ENCODE results near the gene CD320. TPM values are rescaled to one million over a fixed set of nuclear protein-coding genes. Genes with fewer than 3 reads are reported as not detected.
"Not testable (repeated sequence)": the region's sequence is repeated elsewhere in the genome, so short reads cannot be mapped to it uniquely, and the experiment has no call there.

CD320 gene
- 10 to 100 TPM; 11.8 to 41.0 (median 22.3) TPM for total RNA-seq

DNA sequence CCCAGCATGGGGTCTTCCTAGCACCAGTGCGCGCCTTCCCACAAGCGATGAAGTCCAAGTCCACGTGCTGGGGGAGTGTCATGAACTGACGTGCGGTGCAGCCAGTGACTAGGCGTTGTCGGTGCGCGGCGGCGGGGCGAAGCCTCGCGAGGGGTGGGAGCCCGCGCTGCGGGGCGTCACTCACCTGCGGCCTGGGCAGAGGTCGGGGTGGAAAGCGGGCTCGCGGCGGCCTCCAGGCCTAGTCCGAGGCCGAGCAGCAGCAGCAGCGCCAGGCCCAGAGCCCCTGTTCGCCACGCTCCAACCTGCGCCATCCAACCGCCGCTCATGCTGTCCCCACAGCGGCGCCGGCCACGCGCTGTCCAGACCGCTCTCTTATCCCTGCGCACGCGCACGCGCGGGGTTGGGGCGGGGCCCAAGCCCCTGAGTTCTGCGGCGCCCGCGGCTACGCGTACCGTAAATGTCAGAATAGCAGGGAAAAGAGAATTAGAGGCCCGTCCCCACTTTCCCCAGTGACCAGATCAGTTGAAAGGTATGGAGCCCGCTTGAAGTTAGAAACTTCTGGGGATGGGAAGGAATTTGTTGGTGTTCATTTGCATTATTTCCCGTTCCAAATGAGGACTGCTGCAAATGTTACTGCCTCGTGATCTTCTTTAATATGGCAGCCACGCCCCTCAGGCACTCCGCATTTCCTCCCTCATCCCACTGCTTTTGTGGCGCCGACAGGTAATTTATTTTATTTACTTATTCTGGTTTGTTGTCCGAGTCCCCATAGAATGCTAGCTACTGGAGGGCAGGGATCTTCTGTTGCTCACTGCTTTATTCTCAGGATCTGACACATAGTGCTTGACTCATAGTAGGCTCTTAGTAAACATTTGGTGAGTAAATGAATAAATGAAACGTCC lies at the start of gene CD320:
CD320 (minus strand) TSS at position 394 of the 902 bp plus-strand sequence; CDS start at position 326, 68 bp downstream.
- H3K4me3 ChIP-seq, result peak within 1 kb of the TSS; percentile 63
- no peaks in the 10 kb centered on the region for H3K27me3 ChIP-seq
- peak; percentile 91 to 93 for DNase-seq (ENCODE audit: low spot score in 2 of 2)
- H3K9me3 ChIP-seq, result no peaks in the 10 kb centered on the region
- H3K4me1 ChIP-seq, result peaks cover 46% of the 10 kb centered on the region
- WGBS, result under 1% methylated on average over 13 of the region's 63 CpGs
- H3K27ac ChIP-seq, result peak within 1 kb of the TSS; percentile 57
- H3K36me3 ChIP-seq, result peaks cover 37% of the 10 kb centered on the region
- TF ChIP-seq, protein P1, sequence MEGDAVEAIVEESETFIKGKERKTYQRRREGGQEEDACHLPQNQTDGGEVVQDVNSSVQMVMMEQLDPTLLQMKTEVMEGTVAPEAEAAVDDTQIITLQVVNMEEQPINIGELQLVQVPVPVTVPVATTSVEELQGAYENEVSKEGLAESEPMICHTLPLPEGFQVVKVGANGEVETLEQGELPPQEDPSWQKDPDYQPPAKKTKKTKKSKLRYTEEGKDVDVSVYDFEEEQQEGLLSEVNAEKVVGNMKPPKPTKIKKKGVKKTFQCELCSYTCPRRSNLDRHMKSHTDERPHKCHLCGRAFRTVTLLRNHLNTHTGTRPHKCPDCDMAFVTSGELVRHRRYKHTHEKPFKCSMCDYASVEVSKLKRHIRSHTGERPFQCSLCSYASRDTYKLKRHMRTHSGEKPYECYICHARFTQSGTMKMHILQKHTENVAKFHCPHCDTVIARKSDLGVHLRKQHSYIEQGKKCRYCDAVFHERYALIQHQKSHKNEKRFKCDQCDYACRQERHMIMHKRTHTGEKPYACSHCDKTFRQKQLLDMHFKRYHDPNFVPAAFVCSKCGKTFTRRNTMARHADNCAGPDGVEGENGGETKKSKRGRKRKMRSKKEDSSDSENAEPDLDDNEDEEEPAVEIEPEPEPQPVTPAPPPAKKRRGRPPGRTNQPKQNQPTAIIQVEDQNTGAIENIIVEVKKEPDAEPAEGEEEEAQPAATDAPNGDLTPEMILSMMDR (IDR thresholded peaks at IDR 0.05), result no peak
- TF ChIP-seq POLR2AphosphoS5 (IDR thresholded peaks at IDR 0.05) (peak in 2 of 3 donors; percentile 9 to 46), POLR2A (IDR thresholded peaks at IDR 0.05) (no peak), EP300 (IDR thresholded peaks at IDR 0.05) (no peak)

DNA sequence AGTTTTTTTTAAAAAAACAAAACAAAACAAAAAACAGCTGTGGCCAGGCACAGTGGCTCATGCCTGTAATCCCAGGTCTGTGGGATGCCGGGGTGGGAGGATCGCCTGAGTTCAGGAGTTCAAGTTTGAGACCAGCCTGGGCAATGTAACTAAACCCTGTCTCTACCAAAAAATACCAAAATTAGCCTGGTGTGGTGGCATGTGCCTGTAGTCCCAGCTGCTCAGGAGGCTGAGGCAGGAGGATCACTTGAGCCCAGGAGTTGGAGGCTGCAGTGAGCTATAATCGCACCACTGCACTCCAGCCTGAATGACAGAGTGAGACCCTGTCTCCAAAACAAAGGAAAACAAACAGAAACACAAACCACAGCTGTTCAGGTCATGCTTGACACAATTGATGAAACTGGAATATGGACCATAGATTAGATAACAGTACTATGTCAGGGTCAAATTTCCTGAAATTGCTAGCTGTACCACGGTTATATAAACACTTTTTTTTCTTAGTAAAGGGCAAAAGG lies 48.9 kb upstream of the CD320 start:
- Histone ChIP-seq H3K4me3 (no peak overlapping the region), H3K4me1 (peaks cover 45% of the 10 kb centered on the region), H3K27me3 (no peaks in the 10 kb centered on the region), H3K27ac (no peak overlapping the region), H3K9me3 (no peaks in the 10 kb centered on the region), H3K36me3 (no peaks in the 10 kb centered on the region)
- 83% methylated on average over 4 of the region's 4 CpGs for WGBS
- TF ChIP-seq, protein P1 (IDR thresholded peaks at IDR 0.05), result no peak
- no peak for TF ChIP-seq POLR2A (IDR thresholded peaks at IDR 0.05)
- TF ChIP-seq POLR2AphosphoS5 (IDR thresholded peaks at IDR 0.05), result no peak
- no peak for TF ChIP-seq EP300 (IDR thresholded peaks at IDR 0.05)
- no peak for DNase-seq (ENCODE audit: low spot score in 2 of 2)

DNA sequence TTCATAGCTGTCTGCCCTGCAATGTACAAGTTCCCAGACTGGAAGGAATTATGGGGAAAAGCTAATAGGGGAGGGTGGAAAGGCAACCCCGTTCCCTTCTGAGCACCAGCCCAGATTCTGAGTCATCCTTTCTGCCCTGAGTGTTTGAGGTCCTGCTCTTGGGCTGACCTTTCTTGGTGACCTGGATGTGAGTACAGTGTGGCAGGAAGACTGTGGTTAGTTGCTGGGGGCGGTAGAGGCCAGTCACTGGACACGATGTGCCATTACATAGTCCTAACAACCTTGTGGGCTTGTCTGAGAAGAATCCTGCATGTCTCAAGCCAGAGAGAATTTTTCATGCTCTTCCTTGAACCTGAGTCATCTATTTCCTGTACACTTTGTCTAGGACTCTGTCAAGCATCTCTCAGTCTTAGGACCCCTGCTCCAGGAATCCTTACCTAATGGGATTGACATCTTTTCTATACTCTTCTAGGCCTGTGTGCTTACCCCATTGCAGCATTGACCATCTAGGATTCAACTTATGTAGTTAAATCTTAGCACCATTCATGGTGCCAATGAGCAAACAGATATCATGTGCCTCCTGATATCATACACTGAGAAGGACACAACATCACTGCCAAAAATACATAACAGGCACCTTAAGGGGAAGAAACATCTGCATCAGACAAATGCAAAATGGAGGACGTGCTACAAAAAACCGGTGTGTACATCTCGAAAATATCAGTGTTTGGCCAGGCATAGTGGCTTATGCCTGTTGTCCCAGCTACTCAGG lies 47.7 kb upstream of the CD320 start:
- H3K9me3 ChIP-seq, result no peaks in the 10 kb centered on the region
- H3K27me3 ChIP-seq, result no peaks in the 10 kb centered on the region
- peaks cover 35% of the 10 kb centered on the region for H3K4me1 ChIP-seq
- no peaks in the 10 kb centered on the region for H3K36me3 ChIP-seq
- peak in 1 of 2 donors; percentile 67 for DNase-seq (ENCODE audit: low spot score in 2 of 2)
- no peak overlapping the region for H3K27ac ChIP-seq
- peak in 2 of 3 donors; percentile 23 to 76 for TF ChIP-seq POLR2AphosphoS5 (IDR thresholded peaks at IDR 0.05)
- TF ChIP-seq POLR2A (IDR thresholded peaks at IDR 0.05), result no peak
- H3K4me3 ChIP-seq, result no peak overlapping the region
- 69% methylated on average over 5 of the region's 6 CpGs for WGBS

DNA sequence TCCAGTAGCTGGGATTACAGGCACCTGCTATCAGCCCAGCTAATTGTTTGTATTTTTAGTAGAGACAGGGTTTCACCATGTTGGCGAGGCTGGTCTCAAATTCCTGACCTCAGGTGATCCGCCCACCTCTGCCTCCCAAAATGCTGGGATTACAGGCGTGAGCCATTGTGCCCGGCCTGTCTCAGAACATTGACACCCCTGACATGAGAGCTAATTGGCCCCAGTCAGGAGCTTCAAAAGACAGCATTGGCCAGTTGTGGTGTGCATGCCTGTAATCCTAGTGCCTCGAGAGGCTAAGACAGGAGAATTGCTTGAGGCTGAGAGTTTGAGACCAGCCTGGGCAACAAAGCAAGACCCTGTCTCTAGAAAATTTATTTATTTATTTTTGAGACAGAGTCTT lies 44.7 kb upstream of the CD320 start:
- DNase-seq (ENCODE audit: low spot score in 2 of 2); H3K9me3 ChIP-seq; H3K27me3 ChIP-seq; H3K27ac ChIP-seq; H3K4me3 ChIP-seq; H3K36me3 ChIP-seq: not testable (repeated sequence)
- WGBS, result 61% methylated on average over 5 of the region's 5 CpGs
- peaks cover 40% of the 10 kb centered on the region for H3K4me1 ChIP-seq

DNA sequence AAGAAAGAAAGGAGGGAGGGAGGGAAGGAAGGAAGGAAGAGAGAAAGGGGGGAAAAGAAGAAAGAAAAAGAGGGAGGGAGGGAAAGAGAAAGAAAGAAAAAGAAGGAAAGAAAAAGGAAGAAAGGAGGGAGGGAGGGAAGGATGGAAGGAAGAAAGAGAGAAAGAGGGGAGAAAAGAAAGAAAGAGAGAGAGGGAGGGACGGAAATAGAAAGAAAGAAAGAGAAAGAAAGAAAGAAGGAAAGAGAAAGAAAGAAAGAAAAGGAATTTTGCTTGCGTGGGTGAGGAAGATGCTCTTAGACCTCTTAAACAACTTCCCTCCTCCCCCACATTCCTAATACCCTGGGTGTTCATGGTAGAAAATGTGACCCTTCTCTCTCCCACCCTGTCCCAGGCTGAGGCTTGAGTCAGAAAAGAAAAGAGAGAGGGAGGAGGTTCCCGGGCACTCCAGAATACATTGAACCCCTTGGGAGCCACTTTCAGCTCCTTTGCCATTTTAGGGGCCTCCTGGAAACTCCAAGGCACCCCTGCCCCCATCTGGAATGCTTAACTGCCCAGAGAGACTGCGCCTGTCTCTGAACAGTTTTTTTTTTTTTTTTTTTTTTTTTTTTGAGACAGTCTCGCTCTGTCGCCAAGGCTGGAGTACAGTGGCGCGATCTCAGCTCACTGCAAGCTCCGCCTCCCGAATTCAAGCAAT lies 44.1 kb upstream of the CD320 start:
- Histone ChIP-seq H3K9me3 (no peaks in the 10 kb centered on the region), H3K27ac (no peak overlapping the region), H3K27me3 (no peaks in the 10 kb centered on the region), H3K4me1 (peaks cover 43% of the 10 kb centered on the region), H3K4me3 (no peak overlapping the region), H3K36me3 (no peaks in the 10 kb centered on the region)
- DNase-seq (ENCODE audit: low spot score in 2 of 2), result peak in 1 of 2 donors; percentile 31
- WGBS, result 29% methylated on average over 10 of the region's 10 CpGs
- TF ChIP-seq EP300 (IDR thresholded peaks at IDR 0.05), result no peak
- TF ChIP-seq POLR2A (IDR thresholded peaks at IDR 0.05), result no peak

DNA sequence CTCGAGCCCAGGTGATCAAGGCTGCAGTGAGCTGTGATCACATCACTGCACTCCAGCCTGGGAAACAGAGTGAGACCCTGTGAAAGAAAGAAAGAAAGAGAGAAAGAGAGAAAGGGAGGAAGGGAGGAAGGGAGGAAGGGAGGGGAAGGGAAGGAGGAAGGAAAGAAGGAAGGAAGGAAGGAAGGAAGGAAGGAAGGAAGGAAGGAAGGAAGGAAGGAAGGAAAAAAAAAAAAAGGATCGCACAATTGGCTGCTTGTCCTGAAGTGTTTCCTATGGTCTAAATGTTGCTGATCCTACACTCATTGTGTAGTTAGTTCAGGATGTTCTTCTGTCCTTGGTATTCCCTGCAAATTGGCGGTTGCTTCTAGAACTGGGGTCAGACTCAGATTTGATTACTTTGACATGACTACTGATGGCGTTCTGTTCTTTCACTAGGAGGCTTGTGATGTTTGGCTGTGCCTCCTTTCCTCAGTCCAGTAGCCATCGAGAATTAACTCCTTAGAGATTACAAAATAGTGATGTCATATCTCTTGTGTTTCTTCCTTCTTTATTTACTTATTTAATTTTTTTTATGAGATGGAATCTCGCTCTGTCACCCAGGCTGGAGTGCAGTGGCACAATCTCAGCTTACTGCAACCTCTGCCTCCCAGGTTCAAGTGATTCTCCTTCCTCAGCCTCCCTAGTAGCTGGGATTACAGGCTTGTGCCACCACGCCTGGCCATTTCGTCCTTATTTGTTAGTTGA lies 41.6 kb upstream of the CD320 start:
- H3K4me1 ChIP-seq, result peaks cover 33% of the 10 kb centered on the region
- 76% methylated on average over 8 of the region's 8 CpGs for WGBS
- DNase-seq (ENCODE audit: low spot score in 2 of 2); H3K4me3 ChIP-seq; H3K36me3 ChIP-seq; H3K27ac ChIP-seq; H3K9me3 ChIP-seq; H3K27me3 ChIP-seq: not testable (repeated sequence)
